OCI-M2 (cell line): ENCODE results near the gene MYO10.
"Not testable (repeated sequence)": the region's sequence is repeated elsewhere in the genome, so short reads cannot be mapped to it uniquely, and the experiment has no call there.

Experiments
- DNase-seq: peaks from one replicate; lab custom pipeline; 2025; ENCODE audit not compliant: unreplicated experiment; lab: John Stamatoyannopoulos, UW

Gene MYO10

DNA sequence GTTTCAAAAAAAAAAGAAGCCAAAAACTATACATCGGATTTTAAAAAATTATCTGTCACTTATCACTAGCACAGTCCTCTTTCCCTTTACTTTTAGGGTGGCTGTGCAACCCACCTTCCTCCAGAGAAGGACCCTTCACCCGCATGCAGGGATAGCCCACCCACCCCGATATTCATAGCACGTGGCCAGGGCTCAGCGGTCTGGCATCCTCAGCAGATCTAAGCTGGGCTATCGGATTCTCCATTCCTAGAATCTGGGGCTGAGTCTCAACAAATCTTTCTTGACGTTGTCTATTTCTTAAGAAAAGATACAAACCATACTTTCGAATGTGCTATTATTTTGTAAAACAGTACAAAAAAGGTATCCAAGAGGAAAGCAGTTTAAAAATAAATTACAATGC is 70.9 kb downstream of the MYO10 start:
- DNase-seq = no peak

DNA sequence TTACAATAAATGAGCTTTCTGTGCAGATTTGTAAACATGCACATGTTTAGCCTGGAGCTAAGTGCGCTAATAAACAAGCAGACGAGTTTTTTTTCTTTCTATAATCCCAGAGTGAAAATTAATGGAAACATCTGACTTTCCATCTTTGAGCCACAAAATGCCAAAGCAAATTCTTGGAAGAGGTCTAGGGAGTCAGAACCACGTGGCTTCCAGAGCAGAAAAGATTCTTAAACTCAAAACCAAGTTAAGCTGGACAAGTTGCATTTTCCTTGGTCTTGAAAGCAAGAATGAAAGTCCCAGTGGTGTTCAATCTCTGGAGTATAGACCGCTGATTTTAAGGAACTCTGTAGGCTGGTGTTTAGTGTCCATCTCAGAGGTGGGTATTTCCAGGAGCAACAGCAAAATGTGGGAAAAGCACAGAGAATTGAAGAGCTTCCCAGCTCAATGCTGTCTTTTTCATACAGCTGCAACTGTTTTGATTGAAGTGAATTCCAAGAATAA is 71.4 kb downstream of the MYO10 start:
- DNase-seq = no peak

DNA sequence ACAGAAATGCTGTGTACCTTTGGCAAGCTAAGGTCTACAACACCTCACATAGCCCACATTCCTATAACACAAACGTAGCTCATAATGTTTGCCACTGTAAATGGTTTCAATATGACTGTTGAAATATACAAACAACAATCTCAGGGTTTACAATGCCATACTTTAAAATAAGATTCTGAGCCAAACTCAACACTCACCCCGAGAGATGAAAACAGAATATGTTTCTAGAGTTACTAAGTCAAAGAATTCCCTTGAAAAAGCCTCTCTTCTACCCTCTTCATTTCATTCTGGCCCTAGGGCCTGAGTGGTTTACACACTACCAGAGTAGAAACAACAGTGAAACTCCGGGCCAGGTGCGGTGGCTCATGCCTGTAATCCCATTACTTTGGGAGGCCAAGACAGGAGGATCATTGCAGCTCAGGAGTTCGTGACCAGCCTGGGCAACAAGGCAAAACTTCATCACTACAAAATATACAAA is 72.6 kb downstream of the MYO10 start:
- DNase-seq = no peak

DNA sequence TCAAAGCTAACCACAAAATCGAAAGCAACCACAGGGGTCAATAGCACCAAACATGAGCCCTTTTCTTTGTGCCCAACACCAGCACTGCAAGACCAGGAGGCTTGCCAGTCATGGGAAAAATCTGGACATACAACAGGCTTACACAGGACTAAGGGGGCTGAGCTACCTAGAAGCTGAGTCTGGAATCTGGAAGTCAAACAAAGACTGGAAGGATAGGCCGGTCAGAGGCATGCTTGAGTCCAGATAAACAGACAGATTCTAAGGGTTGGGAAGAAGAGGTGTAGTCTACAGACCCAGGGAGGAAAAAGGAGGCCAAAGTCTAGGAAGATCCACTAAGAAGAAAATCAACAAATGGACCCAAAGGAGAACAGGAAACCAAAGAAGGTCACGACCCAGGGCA is 73.3 kb downstream of the MYO10 start:
- no peak for DNase-seq

DNA sequence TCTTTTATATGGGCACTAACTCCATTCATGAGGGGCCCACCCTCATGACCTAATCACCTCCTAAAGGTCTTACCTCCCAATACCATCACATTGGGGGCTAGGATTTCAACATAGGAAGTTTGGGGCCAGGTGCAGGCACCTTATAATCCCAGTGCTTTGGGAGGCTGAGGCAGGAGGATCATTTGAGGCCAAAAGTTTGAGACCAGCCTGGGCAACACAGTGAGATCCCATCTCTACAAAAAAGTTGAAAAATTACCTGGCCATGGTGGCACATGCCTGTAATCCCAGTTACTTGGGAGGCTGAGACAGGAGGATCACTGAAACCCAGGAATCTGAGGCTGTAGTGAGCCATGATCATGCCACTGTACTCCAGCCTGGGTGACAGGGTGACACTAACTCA is 76.7 kb downstream of the MYO10 start:
- no peak for DNase-seq

DNA sequence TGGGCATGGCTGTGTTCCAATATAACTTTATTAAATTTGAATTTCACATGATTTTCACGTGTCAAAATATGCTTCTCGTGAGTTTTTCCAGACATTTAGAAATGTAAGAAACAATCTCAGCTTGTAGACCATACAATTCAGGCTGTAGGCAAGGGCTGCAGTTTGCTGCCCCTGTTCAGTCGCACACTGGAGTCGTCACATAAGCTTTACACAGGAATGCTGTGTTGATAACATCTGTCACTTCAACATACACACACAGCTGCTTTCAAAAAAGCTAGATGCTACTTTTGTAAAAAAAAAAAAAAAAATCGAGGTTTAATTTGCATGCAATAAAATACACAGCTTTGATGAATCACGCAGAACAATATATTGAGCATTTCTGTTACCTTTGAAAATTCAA is 77.9 kb downstream of the MYO10 start:
- no peak for DNase-seq

DNA sequence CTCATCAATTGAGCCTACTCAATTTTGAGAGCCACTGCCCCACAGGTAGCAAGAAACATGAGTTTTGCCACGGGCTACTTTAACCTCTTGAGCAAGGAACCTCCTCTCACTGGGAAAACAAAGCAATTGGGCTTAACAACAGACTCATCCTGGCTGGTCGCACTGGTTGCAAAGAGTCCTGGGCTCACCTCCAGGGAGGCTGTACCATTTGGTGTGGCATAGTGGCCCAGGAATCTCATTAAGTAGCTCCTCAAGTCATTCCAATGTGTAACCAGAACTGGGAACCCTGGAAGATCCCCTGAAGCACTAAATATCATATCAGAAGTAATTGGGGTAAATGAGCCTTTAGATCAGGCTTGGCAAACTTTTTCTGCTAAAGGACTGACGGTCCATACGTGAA is 78.5 kb downstream of the MYO10 start:
- no peak for DNase-seq

DNA sequence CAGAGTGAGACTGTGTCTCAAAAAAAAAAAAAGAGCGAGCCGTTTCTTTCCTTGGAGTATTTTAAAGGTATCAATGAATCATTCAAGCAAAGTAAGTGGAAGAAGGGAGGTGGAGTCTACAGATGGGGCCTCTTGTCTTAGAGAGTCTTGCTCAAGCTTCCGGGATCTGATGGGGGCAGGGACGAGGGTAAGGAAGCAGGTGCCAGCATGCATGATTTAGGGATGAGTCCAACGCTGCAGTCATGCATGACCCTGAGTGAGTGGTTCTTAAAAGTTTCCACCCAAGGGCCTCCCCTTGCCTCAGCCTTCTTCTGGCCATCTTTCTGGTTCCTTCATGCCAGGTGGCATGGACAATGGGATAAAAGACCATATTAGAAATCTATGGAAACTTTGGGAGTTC is 79.6 kb downstream of the MYO10 start:
- no peak for DNase-seq

DNA sequence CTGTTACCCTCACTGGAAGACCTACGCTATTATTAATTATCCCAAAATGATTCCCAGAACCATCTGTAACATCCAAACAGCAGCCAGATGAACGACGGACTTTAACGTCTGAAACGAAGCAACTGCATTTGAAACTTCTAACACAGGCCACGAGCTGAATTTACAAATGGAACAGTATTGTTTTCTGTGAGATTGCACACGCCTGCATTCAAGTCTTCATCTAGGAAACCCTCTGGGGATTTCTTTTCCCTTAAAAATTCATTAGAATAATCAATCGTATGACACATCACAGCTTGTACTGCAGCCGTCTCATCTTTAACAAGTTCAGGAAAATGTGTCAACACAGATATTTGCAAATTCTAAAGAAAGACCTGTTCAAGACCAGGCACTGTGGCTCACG is 80.2 kb downstream of the MYO10 start:
- DNase-seq = no peak

DNA sequence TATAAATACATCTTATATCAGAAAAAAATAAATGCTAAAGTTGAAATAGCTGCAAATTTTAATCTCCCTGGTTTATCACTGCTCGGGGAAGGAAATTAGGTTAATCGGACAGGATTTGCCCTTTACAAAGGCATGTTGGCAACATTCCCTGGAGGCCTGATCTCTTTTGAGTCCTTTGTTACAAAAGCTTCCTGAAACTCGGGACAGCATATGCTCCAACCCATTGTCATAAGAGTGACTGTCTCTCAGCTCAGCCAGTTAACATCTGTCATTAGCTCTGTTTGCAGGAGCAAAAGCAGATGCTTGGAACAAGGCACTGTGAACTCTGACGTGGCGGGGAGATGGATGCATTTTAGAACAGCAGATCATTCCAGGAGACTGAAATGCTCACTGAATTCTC is 80.6 kb downstream of the MYO10 start:
- no peak for DNase-seq

DNA sequence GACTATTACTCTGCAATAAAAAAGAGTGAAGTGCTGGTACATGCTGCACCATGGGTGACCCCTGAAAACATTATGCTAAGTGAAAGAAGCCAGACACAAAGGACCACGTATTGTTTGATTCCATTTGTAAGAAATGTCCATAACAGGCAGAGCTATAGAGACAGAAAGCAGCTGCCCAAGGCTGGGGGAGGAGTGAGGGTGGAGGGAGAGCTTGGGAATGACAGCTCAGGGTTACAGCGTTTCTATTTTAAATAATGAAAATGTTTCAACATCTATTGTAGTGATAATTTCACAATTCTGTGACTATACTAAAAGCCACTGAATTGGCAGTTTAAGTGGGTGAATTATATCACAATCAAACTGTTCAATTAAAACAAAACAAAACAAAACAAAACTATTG is 81.7 kb downstream of the MYO10 start:
- DNase-seq = no peak

DNA sequence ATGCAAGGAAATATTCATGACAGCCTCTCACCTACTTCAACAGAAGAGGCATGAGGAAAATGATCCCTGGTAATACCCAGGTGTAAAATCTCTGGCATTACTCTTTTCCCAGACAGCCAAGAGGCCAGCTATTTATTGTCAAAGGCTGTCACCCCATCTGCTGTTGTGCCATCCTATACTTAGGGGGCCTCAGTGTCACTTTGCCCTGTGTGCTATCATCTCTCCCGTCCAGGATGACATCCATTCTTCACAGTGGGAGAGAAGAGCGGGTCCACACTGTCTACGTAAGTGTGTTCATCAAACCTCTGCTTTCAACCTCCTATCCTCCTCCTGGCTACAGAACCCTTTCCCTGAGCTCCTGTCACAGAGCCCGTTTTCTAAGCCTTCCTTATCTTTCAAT is 82.6 kb downstream of the MYO10 start:
- no peak for DNase-seq

DNA sequence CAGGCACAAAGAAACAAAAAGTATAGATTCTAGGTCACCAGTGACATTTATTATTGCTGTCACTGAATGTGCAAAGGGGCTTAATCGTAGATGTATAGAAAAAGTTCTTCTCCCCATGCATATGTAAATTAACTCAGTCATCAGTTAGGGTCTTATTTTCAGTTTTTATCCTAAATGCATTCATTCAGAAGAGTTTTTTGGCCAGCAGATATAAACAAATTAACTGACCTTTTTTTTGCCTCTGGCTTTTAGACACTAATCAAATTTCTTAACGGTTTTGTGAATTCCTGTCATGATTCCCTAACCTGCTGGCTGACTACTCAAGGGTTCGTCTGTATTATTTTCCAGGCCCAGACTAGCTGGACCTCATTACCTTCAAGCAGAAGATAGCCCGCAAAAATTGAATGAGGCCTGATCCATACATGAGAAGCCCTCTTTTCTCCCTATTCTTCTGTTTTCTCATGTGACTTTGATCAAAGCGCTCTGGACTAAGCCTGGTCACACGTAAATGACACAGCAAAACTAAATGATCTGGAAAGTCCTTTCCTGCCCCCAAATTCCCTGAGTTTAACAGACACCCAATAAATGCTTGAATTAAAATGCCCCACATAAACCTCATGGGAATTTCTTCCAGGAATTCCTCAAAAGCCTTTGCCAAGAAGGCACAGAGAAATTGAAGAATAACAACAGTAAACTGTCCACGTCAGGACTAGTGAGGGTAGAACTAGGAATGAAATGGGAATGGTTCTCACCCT is 83.7 kb downstream of the MYO10 start:
- DNase-seq = no peak

DNA sequence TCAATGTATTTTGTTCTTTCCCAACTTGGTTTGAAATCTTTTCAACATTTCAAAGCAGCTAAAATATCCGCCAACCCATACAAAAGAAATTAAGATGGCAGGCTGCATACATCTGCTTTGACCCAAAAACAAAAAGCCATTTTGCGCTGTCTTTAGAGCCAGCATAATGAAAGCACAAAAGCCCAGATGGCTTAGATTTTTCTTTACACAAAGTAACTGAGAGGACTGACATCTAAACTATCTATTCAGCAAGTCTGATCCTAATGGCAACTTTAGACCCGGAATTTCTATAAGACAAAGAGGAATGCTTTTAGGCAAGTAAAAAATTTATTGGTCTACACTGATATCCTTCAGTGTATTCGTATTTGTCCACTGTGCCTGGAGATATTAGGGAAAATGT is 86.3 kb downstream of the MYO10 start:
- no peak for DNase-seq

DNA sequence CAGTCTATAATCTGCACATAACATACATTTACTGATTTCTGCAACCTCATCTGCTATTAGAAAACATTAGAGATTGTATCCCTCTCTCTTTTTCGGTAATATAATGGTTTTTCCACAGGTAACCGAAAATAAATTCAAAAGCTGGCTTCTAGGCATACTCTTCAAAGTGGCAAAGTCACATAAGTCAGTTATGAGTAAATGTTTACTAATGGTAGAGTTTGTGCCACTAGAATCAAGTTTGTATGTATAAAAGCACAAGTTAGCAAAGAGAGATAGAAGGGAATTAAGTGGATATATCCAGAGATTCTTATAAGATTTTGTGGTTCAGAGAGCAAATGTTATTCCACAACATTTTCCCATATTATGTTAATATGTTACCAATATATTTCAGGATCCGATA is 86.9 kb downstream of the MYO10 start:
- no peak for DNase-seq

DNA sequence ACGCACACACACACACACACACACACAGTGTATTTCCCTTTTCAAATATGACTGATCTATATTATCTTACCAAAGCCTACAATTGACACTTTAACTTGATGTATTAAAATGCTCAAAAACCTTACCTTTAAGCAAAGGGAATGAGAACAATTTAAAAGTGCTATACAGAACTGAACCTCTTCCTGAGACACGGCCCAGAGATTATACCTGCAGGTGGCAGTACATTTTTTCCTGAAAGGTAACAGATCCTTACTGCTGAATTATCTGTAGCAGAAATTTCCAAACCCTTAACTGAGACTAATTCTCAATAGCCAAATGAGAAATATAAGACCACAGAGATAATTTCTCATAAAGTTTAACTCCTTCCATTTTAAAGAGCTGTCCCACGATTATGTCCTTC is 91.1 kb downstream of the MYO10 start:
- no peak for DNase-seq

DNA sequence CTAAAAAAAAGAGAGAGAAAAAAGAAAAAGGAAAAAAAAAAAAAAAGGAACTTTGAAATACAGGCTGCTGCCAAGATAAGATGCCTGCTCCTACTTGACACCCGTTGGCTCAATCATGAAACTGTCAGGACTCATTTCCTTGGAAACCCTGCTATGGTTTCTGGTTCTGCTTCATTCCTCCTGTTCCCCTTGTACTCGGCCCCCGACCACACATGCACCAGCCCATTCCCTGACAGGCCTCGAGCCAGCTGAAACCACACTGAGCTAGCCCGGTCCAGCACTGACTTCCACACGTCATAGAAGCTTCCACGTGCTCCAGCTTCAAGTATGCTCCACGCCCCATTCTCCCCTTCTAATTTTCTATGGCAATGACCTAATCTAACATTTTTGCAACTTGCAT is 93.2 kb downstream of the MYO10 start:
- DNase-seq = no peak

DNA sequence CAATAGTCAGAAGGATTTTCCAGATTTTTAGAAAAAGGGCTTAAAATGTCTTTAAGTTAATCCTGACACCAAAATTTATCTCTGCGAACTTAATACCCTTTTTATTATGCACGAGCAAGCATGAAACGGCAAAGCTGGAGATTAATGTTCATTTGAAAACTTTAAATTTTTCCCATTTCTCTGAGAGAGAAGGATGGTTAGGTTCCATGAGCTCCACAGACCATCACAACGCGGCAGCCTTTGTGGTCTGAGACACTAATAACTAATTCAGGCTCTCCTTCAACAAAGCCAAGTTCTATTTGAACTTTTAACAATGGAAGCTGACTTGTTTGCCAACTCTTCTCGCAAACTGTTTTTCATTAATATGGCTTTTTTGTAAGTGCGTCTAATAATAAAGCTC is 94.7 kb downstream of the MYO10 start:
- DNase-seq = no peak

DNA sequence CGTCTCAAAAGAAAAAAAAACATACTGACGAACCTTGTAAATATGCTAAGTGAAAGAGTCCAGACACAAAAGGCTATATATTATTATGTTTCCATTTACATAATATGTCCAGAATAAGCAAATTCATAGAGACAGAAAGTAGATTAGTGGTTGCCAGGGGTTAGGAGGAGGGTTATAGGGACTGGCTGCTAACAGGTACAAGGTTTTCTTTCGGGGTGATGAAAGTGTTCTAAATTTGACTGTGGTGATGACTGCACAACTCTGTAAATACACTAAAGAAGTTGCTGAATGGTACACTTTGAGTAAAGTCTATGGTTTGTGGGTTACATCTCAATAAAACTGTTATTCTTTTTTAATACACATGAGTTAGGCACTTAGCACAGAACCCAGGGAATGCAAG is 98.8 kb downstream of the MYO10 start:
- DNase-seq = no peak

DNA sequence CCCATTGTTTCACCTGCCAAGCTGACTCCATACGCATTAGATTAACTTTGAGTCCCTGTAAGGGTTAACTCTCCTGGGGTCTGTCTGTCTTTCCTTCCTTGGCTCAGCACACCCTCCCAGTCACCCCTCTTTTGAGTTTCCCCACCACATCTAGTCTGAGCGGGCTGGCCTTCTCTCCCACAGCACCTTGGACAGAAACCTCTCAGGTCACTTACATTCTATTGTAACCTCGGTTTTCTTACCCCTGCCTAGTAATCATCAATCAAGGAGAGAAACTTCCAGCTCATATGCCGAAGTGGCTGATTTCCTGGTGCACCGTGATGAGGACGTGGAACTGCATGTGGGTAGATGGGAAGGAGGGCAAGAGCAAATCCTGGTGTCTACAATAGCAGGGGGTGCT is 102.1 kb downstream of the MYO10 start:
- DNase-seq = no peak

DNA sequence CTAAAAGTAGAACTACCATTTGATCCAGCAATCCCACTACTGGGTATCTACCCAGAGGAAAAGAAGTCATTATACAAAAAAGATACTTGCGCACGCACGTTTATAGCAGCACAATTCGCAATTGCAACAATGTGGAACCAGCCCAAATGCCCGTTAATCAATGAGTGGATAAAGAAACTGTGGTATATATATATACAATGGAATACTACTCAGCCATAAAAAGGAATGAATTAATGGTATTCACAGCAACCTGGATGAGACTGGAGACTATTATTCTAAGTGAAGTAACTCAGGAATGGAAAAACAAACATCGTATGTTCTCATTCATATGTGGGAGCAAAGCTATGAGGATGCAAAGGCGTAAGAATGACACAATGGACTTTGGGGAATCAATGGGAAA is 104.8 kb downstream of the MYO10 start:
- DNase-seq = not testable (repeated sequence)

DNA sequence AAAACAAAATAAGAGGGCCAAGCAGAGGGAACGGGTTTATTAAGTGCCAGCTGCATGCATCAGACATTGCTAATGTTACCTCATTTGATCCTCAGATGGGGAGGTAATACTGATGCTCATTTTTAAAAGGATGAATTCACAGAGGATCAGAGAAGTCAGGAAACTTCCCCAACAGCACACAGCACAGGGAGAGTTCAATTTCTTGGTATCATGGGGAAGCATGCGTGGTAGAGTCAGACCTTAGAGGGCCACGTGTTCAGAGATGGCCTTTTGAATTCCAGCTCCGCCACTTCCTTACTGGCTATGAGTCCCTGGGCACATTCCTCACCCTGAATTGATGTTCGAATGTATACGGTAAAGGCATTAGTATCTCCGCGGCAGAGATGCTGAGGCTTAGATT is 108.3 kb downstream of the MYO10 start:
- no peak for DNase-seq
